ENCODE data around the gene TAB2.
"Not testable (repeated sequence)": the region's sequence is repeated elsewhere in the genome, so short reads cannot be mapped to it uniquely, and the experiment has no call there.

TAB2 gene

GRCh38 chr6:149459761-149460160, 142.2 kb downstream of the TAB2 start:
- TF ChIP-seq, protein P1, sequence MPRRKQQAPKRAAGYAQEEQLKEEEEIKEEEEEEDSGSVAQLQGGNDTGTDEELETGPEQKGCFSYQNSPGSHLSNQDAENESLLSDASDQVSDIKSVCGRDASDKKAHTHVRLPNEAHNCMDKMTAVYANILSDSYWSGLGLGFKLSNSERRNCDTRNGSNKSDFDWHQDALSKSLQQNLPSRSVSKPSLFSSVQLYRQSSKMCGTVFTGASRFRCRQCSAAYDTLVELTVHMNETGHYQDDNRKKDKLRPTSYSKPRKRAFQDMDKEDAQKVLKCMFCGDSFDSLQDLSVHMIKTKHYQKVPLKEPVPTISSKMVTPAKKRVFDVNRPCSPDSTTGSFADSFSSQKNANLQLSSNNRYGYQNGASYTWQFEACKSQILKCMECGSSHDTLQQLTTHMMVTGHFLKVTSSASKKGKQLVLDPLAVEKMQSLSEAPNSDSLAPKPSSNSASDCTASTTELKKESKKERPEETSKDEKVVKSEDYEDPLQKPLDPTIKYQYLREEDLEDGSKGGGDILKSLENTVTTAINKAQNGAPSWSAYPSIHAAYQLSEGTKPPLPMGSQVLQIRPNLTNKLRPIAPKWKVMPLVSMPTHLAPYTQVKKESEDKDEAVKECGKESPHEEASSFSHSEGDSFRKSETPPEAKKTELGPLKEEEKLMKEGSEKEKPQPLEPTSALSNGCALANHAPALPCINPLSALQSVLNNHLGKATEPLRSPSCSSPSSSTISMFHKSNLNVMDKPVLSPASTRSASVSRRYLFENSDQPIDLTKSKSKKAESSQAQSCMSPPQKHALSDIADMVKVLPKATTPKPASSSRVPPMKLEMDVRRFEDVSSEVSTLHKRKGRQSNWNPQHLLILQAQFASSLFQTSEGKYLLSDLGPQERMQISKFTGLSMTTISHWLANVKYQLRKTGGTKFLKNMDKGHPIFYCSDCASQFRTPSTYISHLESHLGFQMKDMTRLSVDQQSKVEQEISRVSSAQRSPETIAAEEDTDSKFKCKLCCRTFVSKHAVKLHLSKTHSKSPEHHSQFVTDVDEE (CRISPR knock-in tag; IDR thresholded peaks at IDR 0.05) = no peak
- TF ChIP-seq ESRRG (CRISPR knock-in tag; IDR thresholded peaks at IDR 0.05) (no peak), PPARA (CRISPR knock-in tag; IDR thresholded peaks at IDR 0.05; ENCODE audit: borderline replicate concordance) (no peak)
- TF ChIP-seq, protein P2, sequence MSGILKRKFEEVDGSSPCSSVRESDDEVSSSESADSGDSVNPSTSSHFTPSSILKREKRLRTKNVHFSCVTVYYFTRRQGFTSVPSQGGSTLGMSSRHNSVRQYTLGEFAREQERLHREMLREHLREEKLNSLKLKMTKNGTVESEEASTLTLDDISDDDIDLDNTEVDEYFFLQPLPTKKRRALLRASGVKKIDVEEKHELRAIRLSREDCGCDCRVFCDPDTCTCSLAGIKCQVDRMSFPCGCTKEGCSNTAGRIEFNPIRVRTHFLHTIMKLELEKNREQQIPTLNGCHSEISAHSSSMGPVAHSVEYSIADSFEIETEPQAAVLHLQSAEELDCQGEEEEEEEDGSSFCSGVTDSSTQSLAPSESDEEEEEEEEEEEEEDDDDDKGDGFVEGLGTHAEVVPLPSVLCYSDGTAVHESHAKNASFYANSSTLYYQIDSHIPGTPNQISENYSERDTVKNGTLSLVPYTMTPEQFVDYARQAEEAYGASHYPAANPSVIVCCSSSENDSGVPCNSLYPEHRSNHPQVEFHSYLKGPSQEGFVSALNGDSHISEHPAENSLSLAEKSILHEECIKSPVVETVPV (CRISPR knock-in tag; IDR thresholded peaks at IDR 0.05) = no peak
- TF ChIP-seq, protein P3, sequence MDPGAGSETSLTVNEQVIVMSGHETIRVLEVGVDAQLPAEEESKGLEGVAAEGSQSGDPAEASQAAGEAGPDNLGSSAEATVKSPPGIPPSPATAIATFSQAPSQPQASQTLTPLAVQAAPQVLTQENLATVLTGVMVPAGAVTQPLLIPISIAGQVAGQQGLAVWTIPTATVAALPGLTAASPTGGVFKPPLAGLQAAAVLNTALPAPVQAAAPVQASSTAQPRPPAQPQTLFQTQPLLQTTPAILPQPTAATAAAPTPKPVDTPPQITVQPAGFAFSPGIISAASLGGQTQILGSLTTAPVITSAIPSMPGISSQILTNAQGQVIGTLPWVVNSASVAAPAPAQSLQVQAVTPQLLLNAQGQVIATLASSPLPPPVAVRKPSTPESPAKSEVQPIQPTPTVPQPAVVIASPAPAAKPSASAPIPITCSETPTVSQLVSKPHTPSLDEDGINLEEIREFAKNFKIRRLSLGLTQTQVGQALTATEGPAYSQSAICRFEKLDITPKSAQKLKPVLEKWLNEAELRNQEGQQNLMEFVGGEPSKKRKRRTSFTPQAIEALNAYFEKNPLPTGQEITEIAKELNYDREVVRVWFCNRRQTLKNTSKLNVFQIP (CRISPR knock-in tag; IDR thresholded peaks at IDR 0.05; ENCODE audit: borderline replicate concordance, low read depth) = no peak
- ATAC-seq = no peak

DNA sequence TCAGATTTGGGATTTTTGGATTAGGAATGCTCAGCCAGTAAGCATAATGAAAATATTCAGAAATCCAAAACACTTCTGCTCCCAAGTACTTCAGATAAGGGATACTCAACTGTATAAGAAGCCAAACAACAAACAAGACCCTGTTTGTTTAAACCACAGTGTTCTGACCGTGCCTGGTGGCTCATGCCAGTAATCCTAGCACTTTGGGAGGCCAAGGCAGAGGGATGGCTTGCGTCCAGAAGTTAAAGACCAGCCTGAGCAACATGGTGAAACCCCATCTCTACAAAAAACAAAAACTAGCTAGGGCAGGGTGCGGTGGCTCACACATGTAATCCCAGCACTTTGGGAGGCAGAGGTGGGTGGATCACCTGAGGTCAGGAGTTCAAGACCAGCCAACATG, 142.7 kb downstream of the TAB2 start:
- ATAC-seq = not testable (repeated sequence)

Data from SK-N-SH treated with all-trans-retinoic acid at 6 μM for 48 hours (cell line).